ENCODE results near the gene ASAP2. TPM values are rescaled to one million over a fixed set of nuclear protein-coding genes. Genes with fewer than 3 reads are reported as not detected.
"Not testable (repeated sequence)": the region's sequence is repeated elsewhere in the genome, so short reads cannot be mapped to it uniquely, and the experiment has no call there.

ASAP2 gene
- total RNA-seq, 2 experiments from 2014 or later: 0.27 TPM; not detected in 1

- Histone ChIP-seq H3K27ac (ENCODE audit: low read depth, low read length, poor library complexity, severe bottlenecking) (no peak overlapping the region), H3K9me2 (ENCODE audit: insufficient read depth, low read length) (no peaks in the 10 kb centered on the region), H4K20me1 (ENCODE audit: insufficient read depth, low read length) (no peaks in the 10 kb centered on the region), H3K9me3 (ENCODE audit: low read length) (no peaks in the 10 kb centered on the region), H3K4me1 (ENCODE audit: insufficient read depth, low read length, poor library complexity, severe bottlenecking) (no peaks in the 10 kb centered on the region), H3K79me2 (ENCODE audit: insufficient read depth, low read depth, low read length) (no peaks in the 10 kb centered on the region), H3K4me3 (ENCODE audit: low read depth, low read length, poor library complexity, severe bottlenecking) (no peak overlapping the region), H3K36me3 (ENCODE audit: insufficient read depth, low read length) (no peaks in the 10 kb centered on the region), H3K4me2 (ENCODE audit: low read length) (no peak overlapping the region), H2AFZ (ENCODE audit: low read length) (no peak overlapping the region)
- intact Hi-C loops (cut with micrococcal nuclease; ENCODE audit: unreplicated experiment): no loop called here
- BruUV-seq (replicated peaks): no TSS peak
- POLR2A ChIA-PET: no interaction called here
- no peak for DNase-seq (ENCODE audit: low spot score)
- CTCF ChIA-PET (ENCODE audit: unreplicated experiment): no interaction called here
- TF ChIP-seq EZH2phosphoT487 (IDR thresholded peaks at IDR 0.05; ENCODE audit: borderline replicate concordance, low read depth, low read length) (no peak), CTCF (conservative IDR thresholded peaks at IDR 0.05; ENCODE audit: low read length) (no peak)
These were observed 57.7 kb downstream of the ASAP2 start for GRCh38 chr2:9264301-9264700.

- ChIA-PET POLR2A (interaction anchor here (0.6 to 1.2 kb wide), 4 partner anchors 19 to 1663 kb away, joined by 3 to 5 read pairs (median 4); no protein-coding TSS in a partner anchor), CTCF (ENCODE audit: unreplicated experiment) (no interaction called here)
- intact Hi-C loops (cut with micrococcal nuclease; ENCODE audit: unreplicated experiment): no loop called here
- no peak overlapping the region for H3K27ac ChIP-seq (ENCODE audit: low read depth, low read length, poor library complexity, severe bottlenecking)
- no peaks in the 10 kb centered on the region for H3K9me3 ChIP-seq (ENCODE audit: low read length)
- no TSS peak for BruUV-seq (replicated peaks)
- no peak overlapping the region for H2AFZ ChIP-seq (ENCODE audit: low read length)
- no peak for DNase-seq (ENCODE audit: low spot score)
- H3K9me2 ChIP-seq (ENCODE audit: insufficient read depth, low read length): no peaks in the 10 kb centered on the region
- H3K36me3 ChIP-seq (ENCODE audit: insufficient read depth, low read length): no peaks in the 10 kb centered on the region
- no peaks in the 10 kb centered on the region for H3K79me2 ChIP-seq (ENCODE audit: insufficient read depth, low read depth, low read length)
- no peaks in the 10 kb centered on the region for H3K4me1 ChIP-seq (ENCODE audit: insufficient read depth, low read length, poor library complexity, severe bottlenecking)
- no peak for TF ChIP-seq CTCF (conservative IDR thresholded peaks at IDR 0.05; ENCODE audit: low read length)
- H3K4me3 ChIP-seq (ENCODE audit: low read depth, low read length, poor library complexity, severe bottlenecking): no peak overlapping the region
- H3K4me2 ChIP-seq (ENCODE audit: low read length): no peak overlapping the region
- H4K20me1 ChIP-seq (ENCODE audit: insufficient read depth, low read length): no peaks in the 10 kb centered on the region
These were observed 60.1 kb downstream of the ASAP2 start for GRCh38 chr2:9266711-9267110.

GRCh38 chr2:9267286-9267685 lies 60.7 kb downstream of the ASAP2 start:
- intact Hi-C loops (cut with micrococcal nuclease; ENCODE audit: unreplicated experiment); H3K36me3 ChIP-seq (ENCODE audit: insufficient read depth, low read length); H3K9me3 ChIP-seq (ENCODE audit: low read length); CTCF ChIA-PET (ENCODE audit: unreplicated experiment); BruUV-seq (replicated peaks); H3K4me1 ChIP-seq (ENCODE audit: insufficient read depth, low read length, poor library complexity, severe bottlenecking); H2AFZ ChIP-seq (ENCODE audit: low read length); DNase-seq (ENCODE audit: low spot score); H3K79me2 ChIP-seq (ENCODE audit: insufficient read depth, low read depth, low read length); H3K4me2 ChIP-seq (ENCODE audit: low read length); H3K27ac ChIP-seq (ENCODE audit: low read depth, low read length, poor library complexity, severe bottlenecking); H3K9me2 ChIP-seq (ENCODE audit: insufficient read depth, low read length); H3K4me3 ChIP-seq (ENCODE audit: low read depth, low read length, poor library complexity, severe bottlenecking); H4K20me1 ChIP-seq (ENCODE audit: insufficient read depth, low read length): not testable (repeated sequence)
- POLR2A ChIA-PET: interaction anchor here (0.7 to 1.2 kb wide), 2 partner anchors 22 to 1662 kb away, joined by 3 read pairs; no protein-coding TSS in a partner anchor
